ENCODE data around the gene PKMYT1. TPM values are rescaled to one million over a fixed set of nuclear protein-coding genes. Genes with fewer than 3 reads are reported as not detected.

Gene PKMYT1
- total and polyA plus RNA-seq, 7 donors, result 0.27 to 3.7 (median 0.84) TPM

DNA sequence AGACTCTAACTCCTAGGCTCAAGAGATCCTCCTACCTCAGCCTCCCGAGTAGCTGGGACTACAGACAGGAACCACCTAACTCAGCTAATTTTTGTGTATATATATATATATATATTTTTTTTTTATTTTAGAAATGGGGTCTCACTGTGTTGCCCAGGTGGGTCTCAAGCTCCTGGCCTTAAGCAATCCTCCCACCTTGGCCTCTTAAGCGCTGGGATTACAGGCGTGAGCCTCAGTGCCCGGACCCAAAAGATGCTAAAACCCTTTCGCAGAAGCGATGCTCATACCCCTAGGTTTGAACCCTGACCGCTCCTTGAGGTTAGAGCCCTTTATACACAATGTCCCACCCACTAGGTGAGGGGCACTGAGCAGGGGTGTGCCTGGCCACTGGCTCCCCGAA, 30.3 kb upstream of the PKMYT1 start:
- no peak for DNase-seq
- TF ChIP-seq, protein P1, sequence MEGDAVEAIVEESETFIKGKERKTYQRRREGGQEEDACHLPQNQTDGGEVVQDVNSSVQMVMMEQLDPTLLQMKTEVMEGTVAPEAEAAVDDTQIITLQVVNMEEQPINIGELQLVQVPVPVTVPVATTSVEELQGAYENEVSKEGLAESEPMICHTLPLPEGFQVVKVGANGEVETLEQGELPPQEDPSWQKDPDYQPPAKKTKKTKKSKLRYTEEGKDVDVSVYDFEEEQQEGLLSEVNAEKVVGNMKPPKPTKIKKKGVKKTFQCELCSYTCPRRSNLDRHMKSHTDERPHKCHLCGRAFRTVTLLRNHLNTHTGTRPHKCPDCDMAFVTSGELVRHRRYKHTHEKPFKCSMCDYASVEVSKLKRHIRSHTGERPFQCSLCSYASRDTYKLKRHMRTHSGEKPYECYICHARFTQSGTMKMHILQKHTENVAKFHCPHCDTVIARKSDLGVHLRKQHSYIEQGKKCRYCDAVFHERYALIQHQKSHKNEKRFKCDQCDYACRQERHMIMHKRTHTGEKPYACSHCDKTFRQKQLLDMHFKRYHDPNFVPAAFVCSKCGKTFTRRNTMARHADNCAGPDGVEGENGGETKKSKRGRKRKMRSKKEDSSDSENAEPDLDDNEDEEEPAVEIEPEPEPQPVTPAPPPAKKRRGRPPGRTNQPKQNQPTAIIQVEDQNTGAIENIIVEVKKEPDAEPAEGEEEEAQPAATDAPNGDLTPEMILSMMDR (IDR thresholded peaks at IDR 0.05), result no peak

DNA sequence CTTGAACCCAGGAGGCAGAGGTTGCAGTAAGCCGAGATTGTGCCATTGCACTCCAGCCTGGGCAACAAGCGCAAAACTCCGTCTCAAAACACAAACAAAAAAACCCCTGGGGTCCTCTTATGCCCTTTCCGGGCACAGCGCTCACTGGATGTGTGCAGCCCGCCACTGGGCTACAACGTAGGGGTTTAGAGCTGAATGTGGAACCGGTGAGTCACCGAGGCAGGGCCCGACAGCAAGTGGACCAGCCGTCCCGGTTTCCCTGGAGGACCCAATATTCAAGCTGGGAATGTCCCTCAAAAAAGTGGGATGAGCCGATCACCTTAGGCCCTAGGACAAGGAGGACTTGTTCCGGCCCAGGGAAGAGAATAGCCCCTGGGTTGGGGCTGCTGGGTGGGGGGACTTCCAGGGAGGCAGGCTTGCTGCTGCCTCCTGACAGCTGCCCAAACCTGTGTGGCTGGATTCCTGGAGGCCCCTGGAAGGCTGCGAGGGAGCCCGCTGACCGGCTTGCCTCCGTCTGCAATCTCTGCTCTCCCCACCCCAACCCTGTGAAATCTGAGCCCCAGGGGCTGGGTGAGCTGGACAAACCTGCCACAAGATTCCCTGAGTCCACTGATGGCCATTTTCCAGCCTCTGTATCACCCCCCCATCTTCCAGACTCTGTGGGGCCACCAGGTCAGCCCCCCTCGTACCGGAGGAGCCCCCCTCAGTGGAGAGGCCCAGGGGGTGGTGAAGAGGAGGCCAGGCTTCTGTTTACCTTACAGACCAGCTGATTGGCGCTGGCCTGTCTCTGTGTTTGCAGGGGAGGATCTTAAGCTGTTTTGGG, 29.5 kb upstream of the PKMYT1 start:
- DNase-seq, result no peak
- TF ChIP-seq, protein P1 (IDR thresholded peaks at IDR 0.05), result no peak
- H3K4me3 ChIP-seq, result no peak overlapping the region
- intact Hi-C loops (cut with DNase I), result no loop called here
- ATAC-seq, result no peak
- peaks cover 0 to 35% (median 17%) of the 10 kb centered on the region in 3 donors for H3K27me3 ChIP-seq (ENCODE audit: insufficient read depth in 3 of 3, low read length in 2 of 3)
- H3K36me3 ChIP-seq (ENCODE audit: insufficient read depth in 1 of 2, low read depth in 1 of 2), result peaks cover 0 to 16% of the 10 kb centered on the region in 2 donors
- 40 to 49% (median 42%) methylated on average over 20 to 21 of the region's 21 CpGs for WGBS, 3 donors
- H3K27ac ChIP-seq, result no peak overlapping the region
- peaks cover 3% of the 10 kb centered on the region for H3K4me1 ChIP-seq
- H3K9me3 ChIP-seq, result no peaks in the 10 kb centered on the region

More for the DNA sequence above, 30.3 kb upstream of the PKMYT1 start:
- Histone ChIP-seq H3K36me3 (ENCODE audit: insufficient read depth in 1 of 2, low read depth in 1 of 2) (peaks cover 0 to 16% of the 10 kb centered on the region in 2 donors), H3K27me3 (ENCODE audit: insufficient read depth in 3 of 3, low read length in 2 of 3) (peaks cover 0 to 35% (median 19%) of the 10 kb centered on the region in 3 donors), H3K9me3 (no peaks in the 10 kb centered on the region), H3K4me1 (no peaks in the 10 kb centered on the region), H3K27ac (no peak overlapping the region), H3K4me3 (no peak overlapping the region)
- no peak for ATAC-seq
- WGBS, 3 donors, result 83 to 88% (median 86%) methylated on average over 8 of the region's 8 CpGs
- intact Hi-C loops (cut with DNase I), result no loop called here

DNA sequence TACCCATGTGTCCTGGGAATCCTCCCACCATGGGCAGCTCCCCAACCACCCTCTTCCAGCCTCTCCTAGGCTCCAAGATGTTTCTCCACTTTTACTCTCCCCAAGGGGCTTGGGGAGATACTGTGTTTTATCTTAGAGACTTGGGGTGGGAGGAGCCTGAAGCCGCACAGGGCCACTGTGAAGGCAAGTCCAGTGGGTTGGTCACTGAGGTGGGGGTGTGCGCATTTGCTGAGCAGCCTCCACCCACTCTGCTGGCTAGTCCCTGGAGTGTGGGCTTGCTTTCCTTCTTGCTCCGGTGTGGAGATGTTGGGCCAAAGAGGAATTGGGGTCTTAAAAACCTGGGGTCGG, 28.4 kb upstream of the PKMYT1 start:
- ATAC-seq (no peak), DNase-seq (no peak)
- Histone ChIP-seq H3K36me3 (ENCODE audit: insufficient read depth in 1 of 2, low read depth in 1 of 2) (peaks cover 0 to 16% of the 10 kb centered on the region in 2 donors), H3K4me1 (peaks cover 3% of the 10 kb centered on the region), H3K27me3 (ENCODE audit: insufficient read depth in 3 of 3, low read length in 2 of 3) (peaks cover 0 to 28% (median 13%) of the 10 kb centered on the region in 3 donors), H3K4me3 (no peak overlapping the region), H3K9me3 (no peaks in the 10 kb centered on the region), H3K27ac (no peak overlapping the region)
- intact Hi-C loops (cut with DNase I), result no loop called here
- WGBS, 3 donors, result 48 to 66% (median 58%) methylated on average over 4 of the region's 4 CpGs
- TF ChIP-seq, protein P1 (IDR thresholded peaks at IDR 0.05), result no peak

DNA sequence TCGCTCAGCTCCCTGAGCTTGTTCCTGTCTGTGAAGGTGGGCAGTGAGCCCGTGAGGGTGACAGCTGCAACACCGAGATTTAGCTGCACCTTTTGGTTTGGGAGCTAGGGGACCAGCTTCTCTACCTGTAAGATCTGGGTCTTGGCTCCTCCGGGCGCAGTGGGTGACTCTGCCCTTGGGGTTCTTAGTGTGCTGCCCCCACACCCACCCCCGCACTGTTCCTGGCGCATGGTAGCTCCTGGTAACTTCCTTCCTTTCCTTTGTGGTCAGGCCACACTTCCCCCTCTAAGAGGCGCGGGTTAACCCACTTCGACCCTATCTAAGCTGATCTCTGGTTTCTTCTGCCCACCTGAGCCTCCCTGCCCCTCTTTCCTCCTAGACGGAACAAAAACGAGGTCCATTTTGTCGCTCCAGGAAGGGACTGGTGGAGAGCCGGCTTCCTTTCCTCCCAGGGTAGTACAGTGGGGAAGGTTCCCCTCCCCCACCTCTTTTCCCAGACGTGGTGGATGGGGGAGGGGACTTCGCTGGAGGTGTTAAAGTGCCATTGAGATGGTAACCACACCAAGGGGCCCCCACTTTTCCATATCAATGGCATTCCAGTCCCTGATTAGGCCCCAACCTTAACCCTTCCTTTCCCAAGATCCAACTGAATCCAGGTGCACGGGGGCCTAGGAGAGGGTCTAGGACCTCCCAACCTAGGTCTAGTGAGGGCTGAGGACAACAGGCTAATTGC, 27.9 kb upstream of the PKMYT1 start:
- H3K27ac ChIP-seq, result no peak overlapping the region
- H3K27me3 ChIP-seq (ENCODE audit: insufficient read depth in 3 of 3, low read length in 2 of 3), result peaks cover 0 to 23% (median 11%) of the 10 kb centered on the region in 3 donors
- TF ChIP-seq, protein P1 (IDR thresholded peaks at IDR 0.05), result no peak
- H3K36me3 ChIP-seq (ENCODE audit: insufficient read depth in 1 of 2, low read depth in 1 of 2), result peaks cover 0 to 16% of the 10 kb centered on the region in 2 donors
- ATAC-seq, result no peak
- no peak overlapping the region for H3K4me3 ChIP-seq
- no peak for DNase-seq
- 39 to 44% (median 41%) methylated on average over 17 of the region's 17 CpGs for WGBS, 3 donors
- peaks cover 3% of the 10 kb centered on the region for H3K4me1 ChIP-seq
- intact Hi-C loops (cut with DNase I), result no loop called here
- no peaks in the 10 kb centered on the region for H3K9me3 ChIP-seq
